ENCODE data around the gene EVC. TPM values are rescaled to one million over a fixed set of nuclear protein-coding genes. Genes with fewer than 3 reads are reported as not detected.

Gene EVC
- total and polyA plus RNA-seq, 5 experiments from 2014 or later: 0.05 TPM; not detected in 4

DNA sequence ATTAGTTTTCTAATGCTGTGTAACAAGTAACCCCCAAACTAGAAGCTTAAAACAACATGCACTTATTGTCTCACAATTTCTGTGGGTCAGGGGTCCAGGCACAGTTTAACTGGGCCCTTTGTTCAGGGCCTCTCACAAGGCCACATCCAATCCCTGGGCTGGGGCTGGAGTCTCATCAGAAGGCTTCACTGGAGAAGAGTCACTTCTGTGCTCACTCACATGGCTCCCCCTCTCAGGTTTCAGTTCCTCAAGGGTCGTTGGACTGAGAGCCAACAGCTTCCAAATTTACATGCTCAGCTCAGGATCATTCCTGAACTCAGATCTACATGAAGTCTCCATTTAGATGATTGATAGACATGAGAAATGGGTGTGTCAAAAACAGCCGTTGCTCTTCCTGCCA is 77.1 kb downstream of the EVC start:
- no peaks in the 10 kb centered on the region for H3K36me3 Mint-ChIP-seq
- H3K4me1 Mint-ChIP-seq: no peaks in the 10 kb centered on the region
- peaks cover 0 to under 1% (median 0%) of the 10 kb centered on the region in 9 donors for H3K9me3 Mint-ChIP-seq
- no peak overlapping the region for H3K27ac Mint-ChIP-seq
- POLR2A ChIA-PET: no interaction called here
- H3K4me3 Mint-ChIP-seq: no peak overlapping the region
- DNase-seq (no peak), ATAC-seq (no peak)
- peaks cover 0 to 3% (median 0%) of the 10 kb centered on the region in 5 donors for H3K27me3 Mint-ChIP-seq

DNA sequence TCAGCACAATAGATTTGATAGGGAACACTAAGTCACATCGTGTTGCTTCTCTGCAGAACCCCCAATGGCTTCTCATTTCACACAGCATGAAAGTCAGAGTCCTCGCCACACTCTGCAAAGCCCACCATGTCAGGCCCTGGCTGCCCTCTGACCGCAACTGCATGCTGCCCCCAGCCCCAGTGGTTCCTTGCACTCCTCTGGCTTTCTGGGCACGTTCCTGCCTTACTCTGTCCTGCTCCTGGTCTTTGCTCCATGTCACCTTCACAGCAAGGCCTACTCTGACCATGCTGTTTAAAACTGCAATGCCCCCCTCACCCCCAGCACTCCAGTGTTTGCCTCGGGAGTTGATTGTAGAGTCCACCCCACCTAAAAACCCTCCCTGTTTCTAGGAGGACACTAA is 78.1 kb downstream of the EVC start:
- Mint-ChIP-seq H3K9me3 (no peaks in the 10 kb centered on the region), H3K4me1 (no peaks in the 10 kb centered on the region), H3K4me3 (no peak overlapping the region), H3K36me3 (no peaks in the 10 kb centered on the region), H3K27me3 (peaks cover 0 to under 1% (median 0%) of the 10 kb centered on the region in 5 donors), H3K27ac (no peak overlapping the region)
- DNase-seq (no peak), ATAC-seq (no peak)
- POLR2A ChIA-PET: no interaction called here

DNA sequence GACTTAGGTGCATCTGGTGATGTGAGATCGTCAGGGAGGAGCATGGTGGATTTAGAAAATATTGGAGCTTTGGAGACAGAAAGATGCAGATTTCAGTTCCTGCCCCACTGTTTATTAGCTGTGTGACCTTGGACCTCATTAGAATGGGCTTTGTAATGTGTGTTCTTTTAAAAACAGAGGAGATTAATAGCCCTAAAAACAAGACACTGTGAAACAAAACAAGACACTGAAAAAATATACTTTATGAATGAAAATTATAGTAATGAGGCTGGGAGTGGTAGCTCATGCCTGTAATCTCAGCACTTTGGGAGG is 79.5 kb downstream of the EVC start:
- POLR2A ChIA-PET: no interaction called here
- ATAC-seq (no peak), DNase-seq (no peak)
- no peak overlapping the region for H3K27ac Mint-ChIP-seq
- no peaks in the 10 kb centered on the region for H3K4me1 Mint-ChIP-seq
- no peaks in the 10 kb centered on the region for H3K27me3 Mint-ChIP-seq
- H3K36me3 Mint-ChIP-seq: no peaks in the 10 kb centered on the region
- peaks cover 0 to 1% (median 0%) of the 10 kb centered on the region in 9 donors for H3K9me3 Mint-ChIP-seq
- no peak overlapping the region for H3K4me3 Mint-ChIP-seq

DNA sequence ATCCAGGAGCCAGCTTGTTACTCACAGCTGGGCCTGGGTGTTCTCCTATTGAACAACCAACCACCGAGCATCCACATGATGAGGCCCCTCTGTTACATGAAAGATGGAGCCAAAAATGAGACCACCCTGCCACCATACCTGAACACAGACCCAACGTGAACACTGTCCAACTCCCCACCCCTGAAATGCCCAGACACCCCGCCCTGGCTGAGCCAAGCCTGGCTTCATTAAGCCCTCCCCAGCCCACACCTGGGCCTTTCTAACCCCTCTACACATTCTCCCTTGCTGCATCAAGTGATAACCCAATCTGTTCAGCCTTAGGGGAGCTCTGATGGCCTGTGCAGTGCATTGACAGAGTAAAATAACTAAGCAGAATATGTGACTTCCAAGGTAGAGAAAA is 80.7 kb downstream of the EVC start:
- no peaks in the 10 kb centered on the region for H3K36me3 Mint-ChIP-seq
- ATAC-seq (no peak), DNase-seq (no peak)
- H3K9me3 Mint-ChIP-seq: peaks cover 0 to 9% (median 2%) of the 10 kb centered on the region in 9 donors
- H3K4me3 Mint-ChIP-seq: no peak overlapping the region
- POLR2A ChIA-PET: no interaction called here
- H3K4me1 Mint-ChIP-seq: no peaks in the 10 kb centered on the region
- no peak overlapping the region for H3K27ac Mint-ChIP-seq
- peaks cover 0 to 4% (median 0%) of the 10 kb centered on the region in 5 donors for H3K27me3 Mint-ChIP-seq

DNA sequence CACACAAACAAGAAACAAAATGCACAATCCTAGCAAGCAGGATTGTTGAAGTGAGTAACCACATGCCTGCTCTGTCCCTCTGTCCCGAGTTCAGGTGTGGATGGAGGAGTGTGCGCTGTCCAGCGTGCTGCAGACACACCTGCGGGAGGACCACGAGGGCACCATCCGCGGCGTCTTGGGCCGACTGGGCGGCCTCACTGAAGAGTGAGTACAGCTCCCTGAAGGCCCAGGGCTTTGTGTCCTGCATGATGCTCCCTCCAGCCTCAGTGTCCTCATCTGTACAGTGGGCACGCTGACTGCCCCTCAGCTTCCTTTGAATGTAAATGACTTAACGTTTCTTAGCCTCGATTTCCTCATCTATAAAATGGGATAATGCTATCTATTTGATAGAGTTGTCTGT is 82.5 kb downstream of the EVC start:
- DNase-seq: no peak
- Mint-ChIP-seq H3K27me3 (peaks cover 0 to 7% (median 6%) of the 10 kb centered on the region in 5 donors), H3K4me1 (no peaks in the 10 kb centered on the region), H3K36me3 (no peaks in the 10 kb centered on the region), H3K4me3 (no peak overlapping the region), H3K9me3 (peaks cover 0 to 9% (median 2%) of the 10 kb centered on the region in 9 donors), H3K27ac (no peak overlapping the region)
- POLR2A ChIA-PET: no interaction called here
- no peak for ATAC-seq

DNA sequence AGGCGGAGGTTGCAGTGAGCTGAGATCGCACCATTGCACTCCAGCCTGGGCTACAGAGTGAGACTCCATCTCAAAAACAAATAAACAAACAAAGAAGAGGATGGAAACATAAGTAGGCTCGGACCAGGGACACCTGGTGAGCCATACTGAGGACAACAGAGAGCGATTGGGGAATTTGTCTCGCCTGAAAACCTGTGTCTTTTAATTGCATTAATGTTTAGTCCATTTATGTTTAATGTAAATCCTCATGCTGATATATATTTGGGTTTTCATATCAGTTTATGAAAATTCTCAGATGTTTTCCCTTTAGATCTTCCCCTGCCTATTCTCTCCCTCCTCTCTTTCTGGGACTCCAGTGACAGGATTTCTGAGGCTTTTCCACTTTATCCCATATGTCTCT is 84.6 kb downstream of the EVC start:
- peaks cover 0 to 9% (median 2%) of the 10 kb centered on the region in 9 donors for H3K9me3 Mint-ChIP-seq
- POLR2A ChIA-PET: no interaction called here
- no peaks in the 10 kb centered on the region for H3K4me1 Mint-ChIP-seq
- no peak overlapping the region for H3K27ac Mint-ChIP-seq
- ATAC-seq (no peak), DNase-seq (no peak)
- H3K36me3 Mint-ChIP-seq: no peaks in the 10 kb centered on the region
- no peak overlapping the region for H3K4me3 Mint-ChIP-seq
- H3K27me3 Mint-ChIP-seq: peaks cover 0 to 7% (median 7%) of the 10 kb centered on the region in 5 donors

DNA sequence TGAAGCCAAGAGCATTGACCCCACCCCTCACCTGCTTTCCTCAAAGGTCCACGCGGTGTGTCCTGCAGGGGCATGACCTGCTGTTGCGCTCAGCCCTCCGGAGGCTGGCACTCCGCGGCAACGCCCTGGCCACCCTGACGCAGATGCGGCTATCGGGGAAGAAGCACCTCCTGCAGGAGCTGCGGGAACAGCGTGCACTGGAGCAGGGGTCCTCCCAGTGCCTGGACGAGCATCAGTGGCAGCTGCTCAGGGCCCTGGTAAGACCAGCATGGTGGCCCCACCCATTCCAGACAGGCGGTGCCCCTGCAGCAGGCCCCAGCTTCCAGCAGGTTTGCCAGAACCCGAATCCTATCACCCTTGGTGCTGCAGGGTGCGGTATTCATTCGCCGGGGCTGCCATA is 86.0 kb downstream of the EVC start:
- Mint-ChIP-seq H3K9me3 (peaks cover 0 to 9% (median 2%) of the 10 kb centered on the region in 9 donors), H3K36me3 (no peaks in the 10 kb centered on the region), H3K4me3 (no peak overlapping the region), H3K4me1 (peaks cover 0 to 3% (median 0%) of the 10 kb centered on the region in 4 donors), H3K27ac (no peak overlapping the region), H3K27me3 (peaks cover 0 to 7% (median 7%) of the 10 kb centered on the region in 5 donors)
- POLR2A ChIA-PET: no interaction called here
- ATAC-seq (no peak), DNase-seq (no peak)

DNA sequence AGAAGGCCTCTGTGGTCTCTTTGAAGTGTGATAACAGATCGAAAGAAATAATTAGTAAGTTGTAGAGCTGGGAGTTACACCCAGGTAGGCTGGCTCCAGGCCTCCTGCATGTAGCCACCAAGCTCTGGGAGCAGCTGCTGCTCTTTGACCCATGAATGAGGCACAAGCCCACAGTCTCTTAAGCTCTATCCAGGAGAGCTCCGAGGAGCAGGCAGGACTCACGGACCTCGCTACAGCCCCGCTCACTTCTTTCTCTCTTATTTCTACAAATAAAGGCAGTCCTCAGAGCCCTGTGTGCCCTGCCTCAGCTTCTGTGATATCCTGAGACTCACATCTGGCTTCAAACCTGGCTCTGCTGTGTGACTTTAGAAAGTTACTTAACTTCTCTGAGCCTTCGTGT is 86.9 kb downstream of the EVC start:
- Mint-ChIP-seq H3K27me3 (peaks cover 0 to 7% (median 7%) of the 10 kb centered on the region in 5 donors), H3K36me3 (no peaks in the 10 kb centered on the region), H3K4me1 (peaks cover 0 to 3% (median 0%) of the 10 kb centered on the region in 4 donors), H3K27ac (no peak overlapping the region), H3K9me3 (peaks cover 0 to 9% (median 2%) of the 10 kb centered on the region in 9 donors), H3K4me3 (no peak overlapping the region)
- DNase-seq (no peak), ATAC-seq (no peak)
- POLR2A ChIA-PET: no interaction called here

DNA sequence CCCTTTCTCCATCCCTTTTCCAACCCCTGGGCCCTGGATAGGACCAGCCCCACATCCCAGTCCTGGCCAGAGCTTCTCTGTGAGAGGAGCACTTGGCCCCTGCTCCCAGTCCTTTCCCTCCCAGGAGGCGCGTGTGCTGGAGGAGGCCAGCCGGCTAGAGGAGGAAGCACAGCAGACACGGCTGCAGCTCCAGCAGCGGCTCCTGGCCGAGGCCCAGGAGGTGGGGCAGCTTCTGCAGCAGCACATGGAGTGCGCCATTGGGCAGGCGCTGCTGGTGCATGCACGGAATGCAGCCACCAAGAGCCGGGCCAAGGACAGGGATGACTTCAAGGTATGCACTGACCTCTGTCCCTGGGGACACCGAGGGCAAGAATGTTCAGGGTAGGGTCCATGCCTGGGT is 87.5 kb downstream of the EVC start:
- Mint-ChIP-seq H3K27me3 (peaks cover 0 to 7% (median 7%) of the 10 kb centered on the region in 5 donors), H3K4me1 (peaks cover 0 to 3% (median 0%) of the 10 kb centered on the region in 4 donors), H3K9me3 (peaks cover 0 to 9% (median 2%) of the 10 kb centered on the region in 9 donors), H3K36me3 (no peaks in the 10 kb centered on the region), H3K27ac (no peak overlapping the region), H3K4me3 (no peak overlapping the region)
- DNase-seq (no peak), ATAC-seq (no peak)
- POLR2A ChIA-PET: no interaction called here

DNA sequence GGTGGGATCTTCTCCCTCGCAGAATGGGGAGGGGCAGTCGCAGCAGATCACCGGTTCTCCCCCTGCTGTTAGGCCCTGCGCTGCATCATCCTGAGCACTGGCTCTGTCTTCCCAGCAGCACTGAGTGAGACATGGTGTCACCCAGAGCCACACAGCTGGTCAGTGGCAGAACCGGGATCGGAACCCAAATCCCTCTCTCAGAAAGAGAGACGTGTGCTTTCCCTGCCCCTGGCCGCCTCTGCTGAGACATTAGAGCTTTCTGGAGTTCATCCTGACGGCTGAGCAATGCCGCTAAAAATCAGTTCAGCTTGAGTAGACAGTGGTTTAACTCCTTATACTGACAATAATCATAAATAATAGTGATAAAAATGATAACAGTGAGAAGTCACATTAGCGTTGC is 87.9 kb downstream of the EVC start:
- Mint-ChIP-seq H3K9me3 (peaks cover 0 to 9% (median 2%) of the 10 kb centered on the region in 9 donors), H3K4me3 (no peak overlapping the region), H3K27ac (no peak overlapping the region), H3K4me1 (peaks cover 0 to 3% (median 0%) of the 10 kb centered on the region in 4 donors), H3K27me3 (peaks cover 0 to 7% (median 7%) of the 10 kb centered on the region in 5 donors), H3K36me3 (no peaks in the 10 kb centered on the region)
- POLR2A ChIA-PET: no interaction called here
- DNase-seq (no peak), ATAC-seq (no peak)

DNA sequence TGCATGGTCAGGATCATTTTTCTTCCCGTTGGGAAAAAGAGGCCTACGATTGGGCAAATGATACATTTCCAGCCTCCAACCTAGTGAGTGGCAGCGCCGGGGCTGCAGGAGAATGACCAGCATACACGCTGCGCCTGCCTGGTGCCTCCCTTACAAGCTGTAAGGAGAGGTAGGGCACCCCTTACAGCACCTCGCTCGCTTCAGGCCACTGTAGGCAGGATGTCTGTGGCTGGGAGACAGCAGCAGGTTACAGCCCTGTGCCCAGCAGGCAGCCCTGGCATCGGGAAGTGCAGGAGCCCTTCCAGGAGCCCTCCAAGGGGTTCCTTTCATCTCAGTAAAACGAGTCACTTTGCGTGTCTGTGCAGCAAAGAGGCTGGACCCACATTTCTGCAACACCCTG is 88.4 kb downstream of the EVC start:
- H3K9me3 Mint-ChIP-seq: peaks cover 0 to 9% (median 2%) of the 10 kb centered on the region in 9 donors
- DNase-seq (no peak), ATAC-seq (no peak)
- H3K36me3 Mint-ChIP-seq: no peaks in the 10 kb centered on the region
- POLR2A ChIA-PET: no interaction called here
- no peak overlapping the region for H3K27ac Mint-ChIP-seq
- H3K27me3 Mint-ChIP-seq: peaks cover 0 to 7% (median 7%) of the 10 kb centered on the region in 5 donors
- peaks cover 0 to 3% (median 0%) of the 10 kb centered on the region in 4 donors for H3K4me1 Mint-ChIP-seq
- H3K4me3 Mint-ChIP-seq: no peak overlapping the region

DNA sequence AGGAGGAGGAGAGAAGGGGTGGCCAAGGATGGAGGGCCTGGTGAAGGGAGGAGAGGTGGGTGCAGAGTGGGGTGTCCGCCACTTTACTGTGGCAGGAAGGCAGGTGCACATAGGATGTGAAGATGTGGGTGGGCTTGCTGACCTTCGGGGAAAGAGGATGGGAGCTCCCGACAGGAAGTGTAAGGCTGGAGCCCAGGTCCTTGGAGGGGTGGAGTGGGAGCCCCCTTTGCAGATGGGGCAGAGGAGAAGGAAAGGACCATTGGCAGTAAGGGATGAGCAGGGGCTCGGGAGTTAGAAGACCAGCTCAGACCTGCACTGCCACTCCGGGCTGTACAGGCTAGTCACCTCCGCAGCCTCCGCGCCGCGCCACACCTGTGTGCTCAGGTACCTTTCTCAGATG is 89.5 kb downstream of the EVC start:
- peaks cover 0 to 3% (median 0%) of the 10 kb centered on the region in 4 donors for H3K4me1 Mint-ChIP-seq
- no peak for ATAC-seq

DNA sequence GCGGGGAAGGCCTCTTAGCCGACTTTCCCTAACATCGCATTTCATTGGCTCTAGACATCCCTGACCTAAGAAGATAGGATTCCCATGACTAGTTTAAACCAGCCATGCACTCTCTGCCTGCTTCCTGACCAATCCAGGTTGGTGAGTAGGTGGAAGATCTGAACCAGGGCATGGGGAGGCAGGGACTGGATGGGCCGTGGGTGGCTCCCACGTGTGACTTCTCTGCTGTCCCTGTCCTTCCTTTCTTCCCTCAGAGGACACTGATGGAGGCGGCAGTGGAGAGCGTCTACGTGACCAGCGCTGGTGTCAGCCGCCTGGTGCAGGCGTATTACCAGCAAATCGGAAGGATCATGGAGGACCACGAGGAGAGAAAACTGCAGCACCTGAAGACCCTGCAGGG is 90.7 kb downstream of the EVC start:
- Mint-ChIP-seq H3K9me3 (peaks cover 0 to 1% (median 0%) of the 10 kb centered on the region in 9 donors), H3K36me3 (no peaks in the 10 kb centered on the region), H3K27me3 (peaks cover 0 to 9% (median 4%) of the 10 kb centered on the region in 5 donors), H3K4me3 (no peak overlapping the region), H3K4me1 (peaks cover 0 to 3% (median 0%) of the 10 kb centered on the region in 4 donors), H3K27ac (no peak overlapping the region)
- DNase-seq (no peak), ATAC-seq (no peak)
- POLR2A ChIA-PET: no interaction called here

More for the DNA sequence above, 89.5 kb downstream of the EVC start:
- POLR2A ChIA-PET: no interaction called here
- H3K9me3 Mint-ChIP-seq: peaks cover 0 to 8% (median 2%) of the 10 kb centered on the region in 9 donors
- no peak for DNase-seq
- H3K27ac Mint-ChIP-seq: peak overlapping the region in 1 of 10 donors; percentile 75
- H3K36me3 Mint-ChIP-seq: no peaks in the 10 kb centered on the region
- H3K4me3 Mint-ChIP-seq: no peak overlapping the region
- peaks cover 0 to 7% (median 7%) of the 10 kb centered on the region in 5 donors for H3K27me3 Mint-ChIP-seq

DNA sequence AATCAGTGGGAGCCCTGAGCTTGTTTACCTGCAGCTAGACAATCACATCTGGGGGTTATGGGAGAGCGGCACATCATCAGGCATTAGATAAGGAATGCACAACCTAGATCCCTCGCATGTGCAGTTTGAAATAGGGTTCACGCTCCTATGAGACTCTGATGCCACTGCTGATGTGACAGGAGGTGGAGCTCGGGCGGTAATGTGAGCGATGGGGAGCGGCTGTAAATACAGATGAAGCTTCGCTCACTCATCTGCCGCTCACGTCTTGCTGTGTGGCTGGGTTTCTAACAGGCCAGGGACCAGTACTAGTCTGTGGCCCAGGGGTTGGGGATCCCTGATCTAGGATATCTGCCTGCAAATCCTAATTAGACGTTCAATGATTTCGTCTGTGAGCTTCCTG is 91.6 kb downstream of the EVC start:
- POLR2A ChIA-PET: no interaction called here
- DNase-seq (no peak), ATAC-seq (no peak)
- Mint-ChIP-seq H3K4me3 (no peak overlapping the region), H3K36me3 (no peaks in the 10 kb centered on the region), H3K9me3 (peaks cover 0 to 1% (median 0%) of the 10 kb centered on the region in 9 donors), H3K4me1 (peaks cover 0 to 3% (median 0%) of the 10 kb centered on the region in 4 donors), H3K27ac (no peak overlapping the region), H3K27me3 (peaks cover 0 to 17% (median 4%) of the 10 kb centered on the region in 5 donors)

Data from naive thymus-derived CD8-positive, alpha-beta T cell (primary cell).